ENCODE results near the gene IVNS1ABP.

Gene IVNS1ABP

GRCh38 chr1:185319139-185319475 is 2.1 kb upstream of the IVNS1ABP start:
- no peak overlapping the region for H3K4me3 ChIP-seq (ENCODE audit: control insufficient read depth, low read depth, low read length)
- DNase-seq (ENCODE audit: low read depth): no peak
- no peak for TF ChIP-seq CTCF (IDR thresholded peaks at IDR 0.05; ENCODE audit: control insufficient read depth, insufficient read depth, low read depth, low read length, missing control alignments)

- no peak for TF ChIP-seq CTCF (IDR thresholded peaks at IDR 0.05; ENCODE audit: control insufficient read depth, insufficient read depth, low read depth, low read length, missing control alignments)
- no peak for DNase-seq (ENCODE audit: low read depth)
- no peak overlapping the region for H3K4me3 ChIP-seq (ENCODE audit: control insufficient read depth, low read depth, low read length)
Observed at GRCh38 chr1:185318431-185319138, 1.5 kb upstream of the IVNS1ABP start.

- H3K4me3 ChIP-seq (ENCODE audit: control insufficient read depth, low read depth, low read length): peak overlapping the region; percentile 96
- no peak for TF ChIP-seq CTCF (IDR thresholded peaks at IDR 0.05; ENCODE audit: control insufficient read depth, insufficient read depth, low read depth, low read length, missing control alignments)
- DNase-seq (ENCODE audit: low read depth): no peak
Observed at GRCh38 chr1:185317886-185318310, 855 bp upstream of the IVNS1ABP start.

GRCh38 chr1:185316163-185317033 is 645 bp downstream of the IVNS1ABP start:
- TF ChIP-seq CTCF (IDR thresholded peaks at IDR 0.05; ENCODE audit: control insufficient read depth, insufficient read depth, low read depth, low read length, missing control alignments): peak; percentile 35
- peak overlapping the region; percentile 96 for H3K4me3 ChIP-seq (ENCODE audit: control insufficient read depth, low read depth, low read length)
- peak; percentile 59 for DNase-seq (ENCODE audit: low read depth)

- DNase-seq (ENCODE audit: low read depth): no peak
- peak overlapping the region; percentile 96 for H3K4me3 ChIP-seq (ENCODE audit: control insufficient read depth, low read depth, low read length)
- TF ChIP-seq CTCF (IDR thresholded peaks at IDR 0.05; ENCODE audit: control insufficient read depth, insufficient read depth, low read depth, low read length, missing control alignments): no peak
Observed at GRCh38 chr1:185315445-185316071, 1.5 kb downstream of the IVNS1ABP start.

GRCh38 chr1:185314411-185314810 is 2.6 kb downstream of the IVNS1ABP start:
- peak overlapping the region; percentile 96 for H3K4me3 ChIP-seq (ENCODE audit: control insufficient read depth, low read depth, low read length)
- no peak for TF ChIP-seq CTCF (IDR thresholded peaks at IDR 0.05; ENCODE audit: control insufficient read depth, insufficient read depth, low read depth, low read length, missing control alignments)
- DNase-seq (ENCODE audit: low read depth): no peak

Data from AG09309 (cell line).